Activated CD4-positive, CD25-positive, alpha-beta regulatory T cell (primary cell): ENCODE data around the gene EMP1.

ENCODE experiments used
- DNase-seq, 4 experiments: peaks; one replicate each; lab custom pipeline; 2025; lab: John Stamatoyannopoulos, UW

Gene EMP1

DNA sequence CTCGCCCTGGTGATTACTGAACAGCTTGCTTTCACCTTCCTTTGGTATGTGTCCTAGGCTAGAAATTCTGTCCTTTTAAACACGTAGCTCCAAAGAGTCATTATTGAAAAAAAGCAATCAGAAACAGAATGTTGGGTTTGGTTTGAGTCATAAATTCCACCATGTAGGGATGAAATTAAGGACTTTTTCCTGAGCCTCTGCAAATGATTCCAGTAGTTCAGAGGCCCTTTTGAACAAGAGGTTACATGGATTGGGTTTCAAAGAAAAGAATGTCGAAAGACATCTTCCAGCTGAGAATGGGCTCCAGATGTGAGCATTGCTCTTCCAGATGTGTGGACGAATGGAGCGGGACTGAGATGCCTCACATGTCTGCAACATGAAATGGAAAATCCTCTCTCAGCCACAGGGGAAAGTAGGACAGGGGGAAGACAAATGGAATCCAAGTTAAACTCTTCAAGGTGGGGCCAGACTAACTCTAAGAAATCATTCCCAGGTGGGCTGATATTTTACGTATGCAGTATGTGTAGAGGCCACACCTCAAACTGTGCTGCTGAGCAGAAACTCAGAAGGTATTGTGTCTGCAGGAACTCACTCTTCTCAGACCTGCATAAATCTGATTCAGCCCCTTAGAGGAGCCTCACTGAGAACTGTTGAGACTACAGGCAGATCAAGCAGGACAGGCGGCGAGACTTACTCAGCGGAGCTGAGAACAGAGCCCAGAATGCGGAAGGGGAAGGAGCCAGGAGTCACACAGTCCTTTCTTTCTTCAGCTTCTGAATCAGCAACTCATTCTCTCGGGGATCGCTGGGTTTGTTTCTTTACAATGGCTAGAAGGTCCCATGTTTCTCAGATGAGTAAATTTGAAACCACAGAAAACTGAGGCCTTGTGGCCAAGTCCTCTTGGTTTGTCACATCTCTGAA, 23.3 kb upstream of the EMP1 start:
- no peak for DNase-seq

DNA sequence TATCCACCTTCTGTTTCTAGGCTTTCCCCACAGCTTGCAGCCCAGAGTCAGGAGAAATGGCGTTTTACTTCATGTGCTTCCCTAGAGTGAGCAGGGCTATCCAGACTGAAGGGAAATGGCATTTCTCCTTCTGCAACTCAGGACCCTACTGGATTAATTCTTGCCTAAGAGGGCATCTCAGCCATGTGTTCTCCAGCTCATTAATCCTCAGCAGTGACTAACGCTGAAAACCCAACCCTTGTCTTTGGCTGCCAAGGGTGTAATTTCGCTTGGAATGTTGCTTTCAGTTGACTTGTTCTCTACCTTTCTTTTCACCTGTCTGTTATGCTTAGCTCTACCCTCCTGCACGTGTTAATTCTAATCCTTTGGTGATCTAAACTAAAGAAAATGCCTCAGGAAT, 21.0 kb upstream of the EMP1 start:
- DNase-seq = no peak

DNA sequence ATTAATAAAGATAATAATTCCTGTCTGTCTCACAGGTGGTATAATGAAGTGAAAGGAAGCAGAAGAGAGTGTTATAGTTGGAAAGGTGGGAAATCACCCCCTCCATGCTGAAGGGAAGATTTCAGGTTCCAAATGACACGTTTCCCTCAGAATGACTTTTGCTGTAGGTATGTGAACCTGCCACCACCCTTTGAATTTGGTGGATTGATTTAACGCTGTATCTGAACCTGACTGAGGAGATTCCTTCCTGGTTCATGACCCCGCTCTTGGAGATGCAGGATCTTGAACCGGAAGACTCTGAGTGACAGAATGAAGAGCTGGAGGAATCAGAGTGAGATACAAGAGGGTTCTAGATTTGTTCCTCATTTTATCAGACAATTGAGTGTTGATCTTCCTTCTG, 20.3 kb upstream of the EMP1 start:
- no peak for DNase-seq

DNA sequence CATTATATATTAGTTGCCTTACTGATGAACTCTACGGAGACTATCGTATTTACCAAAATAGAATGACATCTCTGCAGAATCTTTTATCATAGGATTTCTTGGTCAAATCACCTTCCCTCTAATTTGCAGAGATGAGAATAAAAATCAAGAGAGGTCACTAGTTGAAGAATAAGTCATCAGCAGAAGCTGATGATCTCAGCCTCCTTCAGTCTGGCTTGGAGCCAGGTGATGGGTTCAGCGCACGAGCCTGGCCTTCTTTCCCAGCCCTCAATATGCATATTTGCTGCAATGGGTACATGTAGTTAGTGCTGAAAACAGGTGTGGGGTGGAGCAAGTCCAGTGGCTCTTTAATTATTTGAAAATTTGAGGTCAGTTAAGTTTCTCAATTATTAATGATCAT, 19.2 kb upstream of the EMP1 start:
- no peak for DNase-seq

DNA sequence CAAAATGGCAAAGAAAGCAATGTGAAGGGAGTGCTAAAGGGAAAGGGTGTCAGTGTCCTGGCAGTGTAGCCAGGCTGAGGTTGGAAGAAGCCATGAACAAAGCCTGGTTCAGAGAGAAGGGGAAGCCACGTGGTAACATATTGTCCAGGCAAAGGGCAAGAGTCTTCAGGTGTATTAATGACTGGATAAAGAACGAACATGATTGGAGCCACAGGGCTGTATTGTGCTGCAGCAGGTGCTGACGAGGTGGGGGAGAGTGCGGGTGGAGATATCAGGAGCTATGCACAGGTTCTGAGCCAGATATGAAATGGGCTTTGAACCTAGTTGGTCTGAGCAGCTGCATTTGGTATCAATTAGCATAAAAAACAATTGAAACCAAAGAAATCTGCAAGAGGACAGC, 18.6 kb upstream of the EMP1 start:
- no peak for DNase-seq

DNA sequence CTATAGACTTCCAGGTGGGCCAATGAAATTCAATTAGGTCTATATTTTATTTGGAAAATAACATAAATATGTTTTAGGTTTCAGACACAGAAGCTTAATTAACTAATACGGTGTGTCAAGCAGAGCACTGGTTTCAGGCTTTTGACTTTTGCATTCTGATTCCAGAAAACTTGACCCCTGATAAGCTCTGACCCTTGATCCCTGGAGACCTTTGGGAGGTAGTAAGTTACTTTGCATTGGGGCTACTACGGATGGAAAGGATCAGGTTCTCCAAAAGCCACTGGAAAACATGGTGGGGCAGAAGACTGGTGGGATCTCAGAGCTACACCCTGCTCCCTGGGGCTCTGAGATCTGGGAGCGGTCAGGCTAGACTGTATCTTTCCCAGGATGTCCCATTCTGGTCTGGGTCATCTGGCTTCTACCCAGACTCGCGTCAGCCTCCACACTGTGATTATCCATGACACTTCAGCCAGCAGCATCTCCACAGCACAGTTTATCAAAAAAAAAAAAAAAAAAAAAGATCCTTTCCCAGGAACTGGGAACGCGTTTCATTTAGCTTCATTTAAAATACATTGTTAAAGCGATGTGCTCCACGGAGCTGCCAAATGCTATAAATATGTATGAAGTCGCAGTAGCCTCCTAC, 17.8 kb upstream of the EMP1 start:
- DNase-seq = no peak

DNA sequence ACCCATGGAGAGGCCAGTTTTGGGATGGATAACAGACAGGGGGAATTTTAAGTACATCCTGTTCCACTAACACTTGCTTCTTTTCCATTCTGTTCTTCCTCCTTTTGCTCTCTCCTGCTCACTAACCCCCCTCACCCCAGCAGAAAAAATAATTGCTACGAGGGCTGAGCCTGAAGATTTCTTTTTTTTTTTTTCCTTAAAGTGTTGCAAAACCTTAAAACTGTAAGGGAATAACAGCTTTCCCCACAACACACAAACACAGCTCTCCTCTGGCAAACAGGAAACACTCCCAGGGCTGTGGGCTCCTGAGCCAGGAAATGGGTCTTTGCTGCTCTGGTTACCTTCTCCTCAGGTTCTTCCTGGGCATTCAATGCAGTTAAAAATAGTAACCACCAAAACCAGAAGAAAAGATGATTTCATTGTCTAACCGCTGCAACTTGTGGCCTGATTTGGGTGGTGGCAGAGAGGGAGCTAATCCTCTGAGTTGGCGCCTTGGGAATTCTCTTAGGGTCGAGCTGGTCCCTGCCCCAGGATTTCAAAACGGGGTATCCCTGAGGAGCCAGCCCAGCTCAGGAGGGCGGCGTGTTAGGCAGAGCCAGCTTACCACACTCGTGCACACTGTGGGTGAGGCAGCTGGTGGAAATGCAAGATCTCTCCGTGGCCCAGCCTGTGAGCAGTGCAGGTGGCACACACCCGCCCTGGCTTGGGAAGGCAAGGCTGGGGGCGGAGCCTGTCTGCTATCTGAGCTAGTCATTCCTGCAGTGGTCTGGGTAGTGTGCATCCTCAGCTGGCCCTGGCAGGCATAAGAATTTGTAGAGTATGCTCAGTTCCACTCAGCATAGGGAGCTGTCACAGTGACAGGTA, 17.1 kb upstream of the EMP1 start:
- peak in 2 of 4 experiments; percentile 8 to 20 for DNase-seq

DNA sequence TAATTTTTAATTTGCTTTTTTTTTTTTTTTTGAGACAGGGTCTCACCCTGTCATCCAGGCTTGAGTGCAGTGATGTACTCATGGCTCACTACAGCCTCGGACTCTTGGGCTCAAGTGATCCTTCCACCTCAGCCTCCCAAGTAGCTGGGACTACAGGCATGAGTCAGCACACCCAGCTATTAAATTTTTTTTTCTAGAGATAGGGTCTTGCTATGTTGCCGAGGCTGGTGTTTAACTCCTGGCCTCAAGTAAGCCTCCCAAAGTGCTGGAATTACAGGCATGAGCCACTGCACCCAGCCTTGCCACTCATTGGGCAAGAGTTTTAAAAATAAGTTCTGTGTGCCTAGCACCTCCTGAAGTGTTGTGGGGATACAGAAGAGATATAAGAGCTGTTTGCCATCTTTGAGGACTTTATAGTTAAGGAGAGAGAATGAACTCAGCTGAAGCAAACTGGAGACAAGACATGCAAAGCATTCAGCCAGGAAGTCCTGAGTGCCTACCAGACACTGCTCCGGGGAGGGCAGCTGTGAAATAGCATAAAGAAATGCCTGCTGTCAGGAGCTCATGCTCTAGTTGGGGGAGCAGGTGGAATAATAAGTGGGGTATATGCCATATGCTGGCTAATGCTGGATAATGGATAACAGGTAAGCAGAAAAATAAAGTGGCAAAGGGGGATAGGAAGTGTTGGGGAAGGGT, 15.0 kb upstream of the EMP1 start:
- no peak for DNase-seq

DNA sequence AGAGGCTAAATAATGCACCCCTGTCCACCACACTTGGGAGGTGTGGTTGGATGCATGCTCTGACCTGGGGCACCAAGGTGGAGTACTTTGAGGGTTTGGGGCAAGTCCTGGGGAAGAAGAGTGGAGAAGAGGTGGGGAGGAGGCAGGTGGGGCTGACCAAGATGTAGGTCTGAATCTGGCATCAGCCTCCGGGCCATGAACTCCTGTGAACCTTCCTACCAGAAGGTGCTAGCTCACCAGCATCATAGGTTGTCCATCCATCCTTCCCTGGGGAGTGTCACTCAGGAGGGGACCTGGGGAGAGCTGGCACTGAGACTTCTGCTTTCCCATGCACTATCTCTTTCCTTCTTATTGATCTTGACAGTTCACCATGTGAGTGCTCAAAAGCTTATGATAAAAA, 13.6 kb upstream of the EMP1 start:
- no peak for DNase-seq

DNA sequence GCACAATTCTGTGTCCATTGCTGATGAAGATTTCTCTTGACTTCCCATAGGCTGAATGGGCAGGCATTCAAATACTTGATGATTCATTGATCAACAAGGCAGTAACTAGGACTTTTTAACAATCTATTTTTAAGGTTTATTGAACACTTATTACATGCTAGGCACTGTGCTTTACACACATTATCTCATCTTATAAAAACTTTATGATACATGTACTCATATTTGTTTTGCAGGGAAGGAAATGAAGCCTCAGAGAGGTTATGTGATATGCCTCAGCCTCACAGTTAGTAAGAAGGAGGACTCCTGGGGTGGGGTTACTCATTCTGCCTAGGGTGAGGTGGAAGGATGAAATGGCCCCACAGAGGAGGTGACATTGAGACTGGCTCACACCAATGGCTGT, 12.9 kb upstream of the EMP1 start:
- no peak for DNase-seq

DNA sequence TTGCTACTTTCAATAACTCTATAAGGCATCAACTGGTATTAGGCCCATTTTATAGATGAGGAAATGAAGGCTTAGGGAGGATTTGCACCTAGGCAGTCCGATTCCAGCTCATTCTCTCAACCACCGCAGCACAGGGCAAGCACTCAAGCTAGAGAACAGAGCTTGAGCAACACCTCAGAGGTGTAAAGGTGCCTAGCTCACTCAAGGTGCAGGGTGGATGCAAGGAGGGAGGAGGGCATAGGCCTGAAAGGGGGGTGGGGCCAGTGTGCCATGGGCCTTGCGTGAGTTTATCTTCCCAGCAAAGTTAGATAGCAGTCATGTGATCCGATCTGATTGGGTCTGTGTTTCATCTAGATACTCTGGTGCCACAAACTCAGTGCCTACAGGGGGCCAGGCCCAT, 10.2 kb upstream of the EMP1 start:
- no peak for DNase-seq

DNA sequence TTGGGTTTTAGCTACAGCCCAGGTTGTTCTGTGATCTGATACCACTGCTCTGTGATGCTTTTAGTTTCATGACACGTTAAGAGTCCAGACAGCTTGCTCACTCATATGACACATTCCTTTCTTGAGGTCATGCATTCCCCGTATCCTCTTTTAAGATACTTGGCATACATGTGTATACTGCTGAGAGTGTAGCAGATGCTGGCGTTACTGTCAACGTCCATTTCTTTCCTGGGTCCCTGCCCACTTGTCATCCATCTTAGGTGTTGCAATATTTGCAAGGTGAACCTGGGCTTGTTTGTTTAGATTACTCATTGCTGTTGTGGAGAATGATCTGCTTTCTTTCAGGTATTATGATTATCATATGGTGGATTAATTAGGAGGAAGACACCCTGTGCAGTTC, 9.1 kb upstream of the EMP1 start:
- DNase-seq = no peak

DNA sequence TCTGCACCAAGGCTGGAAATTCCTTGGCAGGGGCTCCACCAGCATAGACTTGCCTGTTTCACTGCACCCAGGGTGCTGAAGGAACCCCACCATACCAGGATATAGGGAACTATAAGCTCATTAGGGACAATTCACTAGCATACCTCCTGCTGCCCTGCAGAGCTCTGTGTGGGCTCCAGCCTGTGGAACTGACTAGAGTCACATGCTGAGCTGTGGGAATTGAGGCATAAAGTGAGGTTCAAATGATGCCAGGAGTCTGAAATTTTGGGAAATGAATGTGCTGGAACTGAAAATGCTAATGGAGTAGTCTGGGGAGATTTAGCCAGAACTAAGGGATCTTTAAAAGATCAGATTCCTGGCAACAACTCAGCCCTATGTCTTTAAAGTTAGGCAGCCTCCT, 7.3 kb upstream of the EMP1 start:
- no peak for DNase-seq

DNA sequence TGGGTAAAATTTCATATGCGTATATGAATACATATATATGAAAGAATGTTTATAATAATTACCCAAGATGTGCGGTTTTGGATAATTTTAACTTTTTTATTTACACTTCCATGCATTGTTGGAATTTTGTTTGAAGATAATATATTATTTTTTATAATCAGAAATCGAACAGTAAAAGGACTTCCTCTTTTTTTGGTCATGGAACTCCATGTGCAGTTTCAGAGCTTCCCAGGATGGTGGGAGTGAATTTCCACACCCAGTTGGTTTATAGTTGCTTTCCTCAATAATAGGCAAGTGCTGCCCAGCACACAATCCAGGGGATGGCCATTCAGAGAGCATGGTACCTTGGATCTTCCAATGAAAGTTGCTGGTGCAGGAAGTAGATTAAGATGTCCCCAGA, 6.3 kb upstream of the EMP1 start:
- no peak for DNase-seq

DNA sequence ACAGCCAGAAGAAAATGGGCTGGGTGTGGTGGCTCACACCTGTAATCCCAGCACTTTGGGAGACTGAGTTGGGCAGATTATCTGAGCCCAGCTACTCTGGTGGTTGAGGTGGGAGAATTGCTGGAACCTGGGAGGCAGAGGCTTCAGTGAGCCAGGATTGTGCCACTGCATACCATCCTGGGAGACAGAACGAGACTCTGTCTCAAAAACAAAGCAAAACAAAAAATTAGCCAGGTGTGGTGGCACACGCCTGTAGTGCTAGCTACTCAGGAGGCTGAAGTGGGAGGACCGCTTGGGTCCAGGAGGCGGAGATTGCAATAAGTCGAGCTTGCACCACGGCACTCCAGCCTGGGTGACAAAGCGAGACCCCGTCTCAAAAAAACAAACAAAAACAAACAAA, 3.8 kb upstream of the EMP1 start:
- no peak for DNase-seq

DNA sequence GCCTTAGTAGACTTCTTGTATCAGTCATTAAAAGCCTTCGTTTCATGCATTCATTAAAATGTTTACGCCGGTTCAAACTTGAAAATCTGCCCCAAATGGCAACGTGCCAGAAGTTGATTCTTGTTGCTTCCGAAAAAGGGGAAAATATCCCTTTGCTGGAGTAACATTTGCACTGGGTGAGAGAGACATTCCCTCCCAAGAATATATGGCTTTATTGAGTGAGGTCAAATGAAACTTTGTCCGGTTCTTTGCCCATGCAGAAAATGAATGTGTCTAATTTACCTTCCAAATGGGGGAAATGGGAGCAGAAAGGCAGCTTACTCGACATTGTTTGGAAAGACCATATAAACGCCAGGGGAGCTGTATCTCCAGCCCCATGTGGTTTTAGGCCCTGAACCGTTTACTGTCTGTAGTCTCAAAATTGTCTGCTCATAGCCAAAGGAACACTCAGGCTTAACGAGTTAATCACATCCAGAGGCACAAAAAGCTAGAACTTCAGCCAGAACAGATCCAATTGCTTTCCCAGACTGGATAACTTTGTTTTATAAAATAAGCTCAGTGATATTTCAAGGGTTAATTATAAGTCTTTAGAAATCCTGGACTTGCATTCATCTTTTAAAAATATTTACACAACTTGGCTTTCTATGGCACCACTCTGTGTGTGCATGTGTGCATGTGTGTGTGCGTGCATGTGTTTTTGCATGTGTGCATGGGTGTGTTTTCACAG, 2.9 kb upstream of the EMP1 start:
- no peak for DNase-seq

DNA sequence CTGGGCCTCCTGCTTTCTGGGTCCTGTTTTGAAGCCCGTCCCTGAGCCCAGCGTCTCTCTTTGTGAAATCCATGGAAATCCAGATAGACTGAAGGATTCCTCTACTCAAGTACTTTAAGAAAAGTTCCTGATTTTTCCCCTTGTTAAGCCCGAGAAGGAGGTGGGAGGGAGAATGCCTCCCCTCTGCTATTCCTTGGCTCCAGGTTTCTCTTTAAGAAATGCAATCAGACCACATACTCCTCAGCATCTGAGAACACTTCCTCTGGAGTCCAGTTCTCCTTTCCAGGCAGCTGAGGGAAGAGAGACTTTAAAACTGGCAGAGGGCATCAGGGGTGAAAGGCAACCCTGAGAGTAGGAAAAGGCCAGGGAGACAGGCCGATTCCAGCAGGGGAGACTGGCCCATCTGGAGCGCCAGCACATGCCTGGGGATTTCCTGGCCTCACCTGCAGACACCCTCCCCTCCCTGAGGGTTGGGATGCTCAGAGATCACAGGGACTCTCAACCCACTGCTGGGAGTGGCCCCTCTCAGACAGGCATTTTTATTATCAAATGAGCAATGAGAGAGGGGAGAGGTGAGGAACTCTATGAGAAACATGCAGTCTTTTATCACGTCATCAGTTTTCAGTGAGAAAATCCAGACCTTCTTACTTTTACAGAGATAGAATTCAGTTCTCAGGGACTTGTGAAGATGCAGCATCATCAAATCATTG, 2.0 kb upstream of the EMP1 start:
- DNase-seq = no peak

DNA sequence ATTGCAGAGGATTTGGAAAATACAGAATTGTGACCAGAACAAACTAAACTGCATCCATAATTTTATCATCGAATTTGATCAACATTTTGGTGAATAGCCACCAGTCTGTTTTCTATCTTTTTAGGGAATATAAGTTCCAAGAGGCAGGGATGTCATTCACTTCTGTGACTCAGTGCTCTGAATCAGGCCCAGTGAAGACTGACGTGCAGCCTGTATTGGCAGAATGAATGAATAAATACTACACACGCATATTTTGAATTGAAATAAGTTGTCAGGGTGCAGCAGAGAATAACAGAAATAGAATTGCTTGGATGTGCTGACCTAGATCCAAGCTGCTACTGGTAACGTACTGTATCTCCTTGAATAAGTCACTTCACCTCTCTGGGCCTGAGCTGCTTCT, 1.3 kb upstream of the EMP1 start:
- no peak for DNase-seq

DNA sequence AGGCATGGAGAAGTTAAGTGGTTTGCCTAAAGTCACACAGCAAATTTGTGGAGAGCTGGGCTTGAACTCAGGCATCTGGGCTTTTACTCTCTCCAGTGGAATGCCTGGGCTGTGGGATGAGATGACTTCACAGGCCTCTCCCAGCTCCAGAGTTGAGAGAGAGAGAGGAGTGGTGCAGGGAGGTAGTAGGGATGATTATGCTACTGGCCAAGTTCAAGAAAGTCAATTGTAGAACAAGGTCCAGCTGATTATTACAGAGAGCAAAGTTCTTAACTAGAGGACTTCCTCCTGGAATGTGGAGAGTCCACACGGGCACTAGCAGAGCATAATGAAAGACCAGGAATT, 769 bp upstream of the EMP1 start:
- DNase-seq = no peak

DNA sequence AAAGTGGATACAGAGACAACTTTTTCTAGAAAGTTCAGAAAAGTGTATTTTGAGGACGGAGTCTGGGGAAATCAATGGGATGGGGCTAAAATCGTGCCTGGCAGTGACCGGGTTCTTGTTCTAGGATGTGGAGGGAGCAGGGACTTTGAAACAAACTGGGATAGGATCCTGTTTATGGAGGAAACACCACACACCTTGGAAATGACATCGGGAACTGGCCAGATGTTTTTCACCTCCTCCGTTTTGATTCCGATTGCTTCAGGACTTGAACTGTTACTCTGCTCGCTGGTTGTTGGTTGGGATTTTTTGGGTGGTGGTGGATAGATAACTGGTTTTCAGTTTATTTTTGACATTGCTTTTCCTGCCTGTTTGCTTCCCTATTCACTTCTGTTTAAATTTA, 506 bp downstream of the EMP1 start:
- no peak for DNase-seq
